ENCODE measurements around the gene CFAP97D2. TPM values are rescaled to one million over a fixed set of nuclear protein-coding genes. Genes with fewer than 3 reads are reported as not detected.
"Not testable (repeated sequence)": the region's sequence is repeated elsewhere in the genome, so short reads cannot be mapped to it uniquely, and the experiment has no call there.

The CFAP97D2 gene
- total RNA-seq, 2 experiments from 2014 or later = not detected

GRCh38 chr13:114194853-114195252, 15.8 kb downstream of the CFAP97D2 start:
- peak; percentile 7 for DNase-seq
- H3K36me3 Mint-ChIP-seq = no peaks in the 10 kb centered on the region
- no peak overlapping the region for H3K4me3 Mint-ChIP-seq
- peaks cover 14% of the 10 kb centered on the region for H3K4me1 Mint-ChIP-seq
- peak overlapping the region; percentile 75 for H3K27ac Mint-ChIP-seq
- peaks cover 4% of the 10 kb centered on the region for H3K9me3 Mint-ChIP-seq
- H3K27me3 Mint-ChIP-seq = no peaks in the 10 kb centered on the region

- Mint-ChIP-seq H3K4me1 (peaks cover 17% of the 10 kb centered on the region), H3K36me3 (no peaks in the 10 kb centered on the region), H3K27me3 (no peaks in the 10 kb centered on the region), H3K27ac (no peak overlapping the region), H3K9me3 (peaks cover 2% of the 10 kb centered on the region), H3K4me3 (no peak overlapping the region)
- no peak for DNase-seq
These were observed 17.6 kb downstream of the CFAP97D2 start for GRCh38 chr13:114196629-114197028.

GRCh38 chr13:114198556-114198955, 19.5 kb downstream of the CFAP97D2 start:
- DNase-seq = no peak
- Mint-ChIP-seq H3K9me3 (no peaks in the 10 kb centered on the region), H3K4me3 (no peak overlapping the region), H3K27me3 (no peaks in the 10 kb centered on the region), H3K27ac (no peak overlapping the region), H3K4me1 (peaks cover 25% of the 10 kb centered on the region), H3K36me3 (no peaks in the 10 kb centered on the region)

- not testable (repeated sequence) for H3K27ac Mint-ChIP-seq, H3K27me3 Mint-ChIP-seq, H3K9me3 Mint-ChIP-seq, DNase-seq, H3K36me3 Mint-ChIP-seq, H3K4me3 Mint-ChIP-seq
- H3K4me1 Mint-ChIP-seq = peaks cover 18% of the 10 kb centered on the region
These were observed 20.5 kb downstream of the CFAP97D2 start for GRCh38 chr13:114199526-114199925.

- Mint-ChIP-seq H3K9me3 (no peaks in the 10 kb centered on the region), H3K4me1 (peaks cover 19% of the 10 kb centered on the region), H3K27me3 (no peaks in the 10 kb centered on the region), H3K4me3 (no peak overlapping the region), H3K27ac (no peak overlapping the region), H3K36me3 (no peaks in the 10 kb centered on the region)
- no peak for DNase-seq
These were observed 20.9 kb downstream of the CFAP97D2 start for GRCh38 chr13:114199954-114200353.

- H3K4me3 Mint-ChIP-seq = no peak overlapping the region
- DNase-seq = no peak
- H3K27me3 Mint-ChIP-seq = no peaks in the 10 kb centered on the region
- peaks cover 15% of the 10 kb centered on the region for H3K4me1 Mint-ChIP-seq
- no peaks in the 10 kb centered on the region for H3K9me3 Mint-ChIP-seq
- H3K27ac Mint-ChIP-seq = no peak overlapping the region
- H3K36me3 Mint-ChIP-seq = no peaks in the 10 kb centered on the region
These were observed 21.4 kb downstream of the CFAP97D2 start for GRCh38 chr13:114200399-114200911.

GRCh38 chr13:114202581-114202980, 23.5 kb downstream of the CFAP97D2 start:
- Mint-ChIP-seq H3K27ac (no peak overlapping the region), H3K4me1 (peaks cover 15% of the 10 kb centered on the region)

GRCh38 chr13:114203536-114203935, 24.5 kb downstream of the CFAP97D2 start:
- H3K27me3 Mint-ChIP-seq = no peaks in the 10 kb centered on the region
- peak; percentile 21 for DNase-seq
- no peaks in the 10 kb centered on the region for H3K36me3 Mint-ChIP-seq
- H3K4me3 Mint-ChIP-seq = no peak overlapping the region
- no peak overlapping the region for H3K27ac Mint-ChIP-seq
- no peaks in the 10 kb centered on the region for H3K9me3 Mint-ChIP-seq
- H3K4me1 Mint-ChIP-seq = peaks cover 15% of the 10 kb centered on the region

More at GRCh38 chr13:114202581-114202980, 23.5 kb downstream of the CFAP97D2 start:
- Mint-ChIP-seq H3K36me3 (no peaks in the 10 kb centered on the region), H3K27me3 (no peaks in the 10 kb centered on the region), H3K9me3 (no peaks in the 10 kb centered on the region), H3K4me3 (no peak overlapping the region)
- no peak for DNase-seq

- no peak overlapping the region for H3K27ac Mint-ChIP-seq
- no peak overlapping the region for H3K4me3 Mint-ChIP-seq
- DNase-seq = no peak
- H3K27me3 Mint-ChIP-seq = no peaks in the 10 kb centered on the region
- no peaks in the 10 kb centered on the region for H3K9me3 Mint-ChIP-seq
- H3K36me3 Mint-ChIP-seq = no peaks in the 10 kb centered on the region
- peaks cover 15% of the 10 kb centered on the region for H3K4me1 Mint-ChIP-seq
These were observed 25.8 kb downstream of the CFAP97D2 start for GRCh38 chr13:114204894-114205293.

- no peak for DNase-seq
- H3K4me3 Mint-ChIP-seq = no peak overlapping the region
- H3K4me1 Mint-ChIP-seq = peaks cover 16% of the 10 kb centered on the region
- H3K9me3 Mint-ChIP-seq = no peaks in the 10 kb centered on the region
- H3K27me3 Mint-ChIP-seq = no peaks in the 10 kb centered on the region
- no peaks in the 10 kb centered on the region for H3K36me3 Mint-ChIP-seq
- no peak overlapping the region for H3K27ac Mint-ChIP-seq
These were observed 29.1 kb downstream of the CFAP97D2 start for GRCh38 chr13:114208134-114208533.

GRCh38 chr13:114211446-114212157, 32.5 kb downstream of the CFAP97D2 start:
- peaks cover 13% of the 10 kb centered on the region for H3K4me1 Mint-ChIP-seq
- no peaks in the 10 kb centered on the region for H3K36me3 Mint-ChIP-seq
- no peak for DNase-seq
- H3K27ac Mint-ChIP-seq = no peak overlapping the region
- no peaks in the 10 kb centered on the region for H3K9me3 Mint-ChIP-seq
- no peaks in the 10 kb centered on the region for H3K27me3 Mint-ChIP-seq
- no peak overlapping the region for H3K4me3 Mint-ChIP-seq

GRCh38 chr13:114212158-114212495, 33.1 kb downstream of the CFAP97D2 start:
- no peak overlapping the region for H3K27ac Mint-ChIP-seq

GRCh38 chr13:114213980-114214379, 34.9 kb downstream of the CFAP97D2 start:
- Mint-ChIP-seq H3K36me3 (no peaks in the 10 kb centered on the region), H3K27me3 (no peaks in the 10 kb centered on the region), H3K4me1 (peaks cover 20% of the 10 kb centered on the region), H3K9me3 (no peaks in the 10 kb centered on the region), H3K4me3 (no peak overlapping the region), H3K27ac (no peak overlapping the region)
- no peak for DNase-seq

More at GRCh38 chr13:114212158-114212495, 33.1 kb downstream of the CFAP97D2 start:
- DNase-seq = no peak
- Mint-ChIP-seq H3K4me1 (peaks cover 13% of the 10 kb centered on the region), H3K4me3 (no peak overlapping the region), H3K36me3 (no peaks in the 10 kb centered on the region), H3K9me3 (no peaks in the 10 kb centered on the region), H3K27me3 (no peaks in the 10 kb centered on the region)

- no peaks in the 10 kb centered on the region for H3K36me3 Mint-ChIP-seq
- H3K27ac Mint-ChIP-seq = peak overlapping the region; percentile 57
- H3K27me3 Mint-ChIP-seq = no peaks in the 10 kb centered on the region
- DNase-seq = no peak
- peaks cover 50% of the 10 kb centered on the region for H3K4me1 Mint-ChIP-seq
- no peak overlapping the region for H3K4me3 Mint-ChIP-seq
- no peaks in the 10 kb centered on the region for H3K9me3 Mint-ChIP-seq
These were observed 40.3 kb downstream of the CFAP97D2 start for GRCh38 chr13:114219392-114219791.

- no peak for DNase-seq
- Mint-ChIP-seq H3K4me3 (no peak overlapping the region), H3K9me3 (no peaks in the 10 kb centered on the region), H3K36me3 (no peaks in the 10 kb centered on the region), H3K27ac (peak overlapping the region; percentile 54), H3K4me1 (peaks cover 63% of the 10 kb centered on the region), H3K27me3 (no peaks in the 10 kb centered on the region)
These were observed 43.5 kb downstream of the CFAP97D2 start for GRCh38 chr13:114222461-114222968.

- Mint-ChIP-seq H3K36me3 (no peaks in the 10 kb centered on the region), H3K27ac (no peak overlapping the region), H3K9me3 (no peaks in the 10 kb centered on the region), H3K4me3 (no peak overlapping the region), H3K4me1 (peaks cover 55% of the 10 kb centered on the region), H3K27me3 (no peaks in the 10 kb centered on the region)
- no peak for DNase-seq
These were observed 45.1 kb downstream of the CFAP97D2 start for GRCh38 chr13:114224201-114224600.
